Neural progenitor cell (in vitro differentiated cells): ENCODE measurements around the gene HDAC1. TPM values are rescaled to one million over a fixed set of nuclear protein-coding genes. Genes with fewer than 3 reads are reported as not detected.

Experiments
- DNase-seq: peaks from one replicate; pipeline ENCODE4 v3.0.0-alpha.2; 2016; ENCODE audit warnings: low spot score
- H2AFZ ChIP-seq: fragments of 200-600 bp; sonication (generic); replicated peaks from 2 replicates; pipeline ENCODE4 v1.6.1; 2016; ENCODE audit warnings: antibody characterized with exemption
- H3F3A ChIP-seq: fragments of 200-600 bp; sonication (generic); 2 replicates; pipeline ENCODE4 v1.6.1; 2016; ENCODE audit warnings: antibody characterized with exemption, low read depth
- H3K27ac ChIP-seq: fragments of 200-600 bp; sonication (generic); 2 replicates; pipeline ENCODE4 v1.5.1; 2016; ENCODE audit warnings: mild to moderate bottlenecking
- H3K27me3 ChIP-seq: fragments of 200-600 bp; sonication (generic); 2 replicates; pipeline ENCODE4 v1.6.1; 2016; ENCODE audit warnings: mild to moderate bottlenecking, moderate library complexity
- H3K36me3 ChIP-seq: fragments of 200-600 bp; sonication (generic); 2 replicates; pipeline ENCODE4 v1.5.1; 2016
- H3K4me1 ChIP-seq: fragments of 200-600 bp; sonication (generic); 2 replicates; pipeline ENCODE4 v1.6.1; 2016; ENCODE audit warnings: mixed run types
- H3K4me2 ChIP-seq: fragments of 200-600 bp; sonication (generic); 2 replicates; pipeline ENCODE4 v1.6.1; 2016
- H3K4me3 ChIP-seq: fragments of 200-600 bp; sonication (generic); 2 replicates; pipeline ENCODE4 v1.5.1; 2016
- H3K79me2 ChIP-seq: fragments of 200-600 bp; sonication (generic); 2 replicates; pipeline ENCODE4 v1.6.1; 2016; ENCODE audit warnings: low read depth
- H3K9ac ChIP-seq: fragments of 200-600 bp; sonication (generic); 2 replicates; pipeline ENCODE4 v1.6.1; 2016
- H3K9me3 ChIP-seq: fragments of 200-600 bp; sonication (generic); 2 replicates; pipeline ENCODE4 v1.5.1; 2016; ENCODE audit warnings: low read depth
- H4K20me1 ChIP-seq: fragments of 200-600 bp; sonication (generic); 2 replicates; pipeline ENCODE4 v1.6.1; 2016; ENCODE audit warnings: low read depth
- H3K27ac Mint-ChIP-seq: 3 replicates; pipeline ENCODE4 v1.8.0; 2021; ENCODE audit warnings: mixed read lengths
- H3K27me3 Mint-ChIP-seq: 2 replicates; pipeline ENCODE4 v1.8.0; 2022; ENCODE audit warnings: low read depth, mild to moderate bottlenecking, inconsistent platforms, moderate library complexity, mixed read lengths; ENCODE audit not compliant: insufficient read depth
- H3K36me3 Mint-ChIP-seq: 3 replicates; pipeline ENCODE4 v1.8.0; 2021; ENCODE audit warnings: mixed read lengths
- H3K4me1 Mint-ChIP-seq: 3 replicates; pipeline ENCODE4 v1.8.0; 2021; ENCODE audit warnings: mixed read lengths
- H3K4me3 Mint-ChIP-seq: 3 replicates; pipeline ENCODE4 v1.8.0; 2021; ENCODE audit warnings: mild to moderate bottlenecking, moderate library complexity, mixed read lengths
- H3K9me3 Mint-ChIP-seq: 3 replicates; pipeline ENCODE4 v1.8.0; 2020; ENCODE audit warnings: mixed read lengths
- EZH2 ChIP-seq: fragments of 200-600 bp; sonication (generic); IDR thresholded peaks from 2 replicates; pipeline ENCODE4 v1.6.1; 2017; ENCODE audit warnings: antibody characterized with exemption, mild to moderate bottlenecking, moderate library complexity
- EZH2phosphoT487 ChIP-seq: fragments of 200-600 bp; sonication (generic); IDR thresholded peaks from 2 replicates; pipeline ENCODE4 v1.6.1; 2017; ENCODE audit warnings: antibody characterized with exemption
- total RNA-seq: library from RNA; depleted of rRNA; stranded (reverse); fragments of >200 nt; gene quantifications from 2 replicates; pipeline ENCODE4 v1.2.3, GENCODE V29; 2015; ENCODE audit warnings: low replicate concordance
- TF ChIP-seq, protein P1 (sequence below): fragments of 200-600 bp; sonication (generic); IDR thresholded peaks from 2 replicates; pipeline ENCODE4 v1.5.1; 2017; ENCODE audit warnings: antibody characterized with exemption, mild to moderate bottlenecking

HDAC1 gene
- total RNA-seq, 1 donor from 2014 or later: 129 TPM

DNA sequence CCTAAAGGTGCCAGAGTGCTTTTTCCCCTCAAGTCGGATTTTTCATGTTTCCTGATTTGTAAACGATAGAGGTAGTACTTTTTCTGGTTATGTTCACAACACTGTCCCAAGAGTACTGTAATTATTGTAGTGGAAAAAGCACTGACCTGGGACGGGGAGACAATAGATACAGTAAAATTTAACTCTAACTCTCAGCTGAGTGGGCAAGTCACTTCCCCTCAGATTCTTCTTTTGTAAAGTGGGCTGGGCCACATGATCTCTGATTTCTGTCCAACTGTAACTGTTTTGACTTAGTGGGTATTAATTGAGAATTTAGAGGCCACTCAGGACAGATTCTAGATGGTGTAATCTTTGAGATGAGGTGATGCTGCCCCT lies 25.0 kb downstream of the HDAC1 start:
- Histone ChIP-seq H3K4me3 (no peak overlapping the region), H3K4me1 (no peaks in the 10 kb centered on the region), H2AFZ (no peak overlapping the region), H4K20me1 (peaks cover 41% of the 10 kb centered on the region), H3K9me3 (no peaks in the 10 kb centered on the region), H3K4me2 (no peak overlapping the region), H3K79me2 (peaks cover 30% of the 10 kb centered on the region), H3F3A (peaks cover 14% of the 10 kb centered on the region), H3K9ac (no peak overlapping the region), H3K27me3 (no peaks in the 10 kb centered on the region), H3K36me3 (no peaks in the 10 kb centered on the region), H3K27ac (no peak overlapping the region)
- no peak for DNase-seq
- H3K9me3 Mint-ChIP-seq: no peaks in the 10 kb centered on the region
- TF ChIP-seq EZH2phosphoT487: no peak
- no peak for TF ChIP-seq EZH2
- TF ChIP-seq, protein P1, sequence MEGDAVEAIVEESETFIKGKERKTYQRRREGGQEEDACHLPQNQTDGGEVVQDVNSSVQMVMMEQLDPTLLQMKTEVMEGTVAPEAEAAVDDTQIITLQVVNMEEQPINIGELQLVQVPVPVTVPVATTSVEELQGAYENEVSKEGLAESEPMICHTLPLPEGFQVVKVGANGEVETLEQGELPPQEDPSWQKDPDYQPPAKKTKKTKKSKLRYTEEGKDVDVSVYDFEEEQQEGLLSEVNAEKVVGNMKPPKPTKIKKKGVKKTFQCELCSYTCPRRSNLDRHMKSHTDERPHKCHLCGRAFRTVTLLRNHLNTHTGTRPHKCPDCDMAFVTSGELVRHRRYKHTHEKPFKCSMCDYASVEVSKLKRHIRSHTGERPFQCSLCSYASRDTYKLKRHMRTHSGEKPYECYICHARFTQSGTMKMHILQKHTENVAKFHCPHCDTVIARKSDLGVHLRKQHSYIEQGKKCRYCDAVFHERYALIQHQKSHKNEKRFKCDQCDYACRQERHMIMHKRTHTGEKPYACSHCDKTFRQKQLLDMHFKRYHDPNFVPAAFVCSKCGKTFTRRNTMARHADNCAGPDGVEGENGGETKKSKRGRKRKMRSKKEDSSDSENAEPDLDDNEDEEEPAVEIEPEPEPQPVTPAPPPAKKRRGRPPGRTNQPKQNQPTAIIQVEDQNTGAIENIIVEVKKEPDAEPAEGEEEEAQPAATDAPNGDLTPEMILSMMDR: no peak
- H3K4me3 Mint-ChIP-seq: no peak overlapping the region
- H3K4me1 Mint-ChIP-seq: no peaks in the 10 kb centered on the region
- H3K27me3 Mint-ChIP-seq: peaks cover under 1% of the 10 kb centered on the region
- peaks cover 2% of the 10 kb centered on the region for H3K36me3 Mint-ChIP-seq
- no peak overlapping the region for H3K27ac Mint-ChIP-seq

DNA sequence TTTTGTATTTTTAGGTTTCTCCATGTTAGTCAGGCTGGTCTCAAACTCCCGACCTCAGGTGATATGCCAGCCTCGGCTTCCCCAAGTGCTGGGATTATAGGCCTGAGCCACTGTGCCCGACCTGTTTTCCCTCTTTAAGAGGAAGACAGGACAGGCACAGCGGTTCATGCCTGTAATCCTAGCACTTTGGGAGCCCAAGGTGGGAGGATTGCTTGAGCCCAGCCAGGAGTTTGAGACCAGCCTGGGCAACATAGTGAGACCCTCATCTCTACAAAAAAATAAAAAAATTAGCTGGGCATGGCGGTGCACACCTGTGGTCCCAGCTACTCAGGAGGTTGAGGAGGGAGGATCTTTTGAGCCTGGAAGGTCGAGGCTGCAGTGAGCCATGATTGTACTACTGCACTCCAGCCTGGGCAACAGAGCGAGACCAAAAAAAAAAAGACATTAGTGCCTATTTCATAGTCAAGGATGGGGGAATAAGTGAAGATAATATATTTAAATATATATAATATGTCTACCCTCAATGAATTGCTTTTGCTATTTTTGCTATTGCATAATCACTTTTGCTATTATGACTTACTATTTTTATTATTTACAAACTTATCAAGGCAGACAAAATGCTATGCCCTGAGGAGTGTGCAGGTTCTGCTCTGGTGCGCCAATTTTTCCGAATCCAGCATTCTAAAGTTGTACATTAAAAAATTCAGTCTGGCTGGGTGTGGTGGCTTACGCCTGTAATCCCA lies 26.4 kb downstream of the HDAC1 start:
- H3K4me3 Mint-ChIP-seq: no peak overlapping the region
- Histone ChIP-seq H3K79me2 (peaks cover 16% of the 10 kb centered on the region), H3K4me2 (no peak overlapping the region), H3K27me3 (no peaks in the 10 kb centered on the region), H3K36me3 (no peaks in the 10 kb centered on the region), H2AFZ (no peak overlapping the region), H3F3A (peaks cover 14% of the 10 kb centered on the region), H4K20me1 (peaks cover 34% of the 10 kb centered on the region), H3K4me3 (no peak overlapping the region), H3K4me1 (no peaks in the 10 kb centered on the region), H3K9ac (no peak overlapping the region), H3K27ac (no peak overlapping the region), H3K9me3 (no peaks in the 10 kb centered on the region)
- DNase-seq: no peak
- H3K4me1 Mint-ChIP-seq: no peaks in the 10 kb centered on the region
- H3K36me3 Mint-ChIP-seq: peaks cover 2% of the 10 kb centered on the region
- no peak overlapping the region for H3K27ac Mint-ChIP-seq
- peaks cover 4% of the 10 kb centered on the region for H3K27me3 Mint-ChIP-seq
- H3K9me3 Mint-ChIP-seq: no peaks in the 10 kb centered on the region
- TF ChIP-seq EZH2phosphoT487 (no peak), EZH2 (no peak)
- TF ChIP-seq, protein P1: no peak

DNA sequence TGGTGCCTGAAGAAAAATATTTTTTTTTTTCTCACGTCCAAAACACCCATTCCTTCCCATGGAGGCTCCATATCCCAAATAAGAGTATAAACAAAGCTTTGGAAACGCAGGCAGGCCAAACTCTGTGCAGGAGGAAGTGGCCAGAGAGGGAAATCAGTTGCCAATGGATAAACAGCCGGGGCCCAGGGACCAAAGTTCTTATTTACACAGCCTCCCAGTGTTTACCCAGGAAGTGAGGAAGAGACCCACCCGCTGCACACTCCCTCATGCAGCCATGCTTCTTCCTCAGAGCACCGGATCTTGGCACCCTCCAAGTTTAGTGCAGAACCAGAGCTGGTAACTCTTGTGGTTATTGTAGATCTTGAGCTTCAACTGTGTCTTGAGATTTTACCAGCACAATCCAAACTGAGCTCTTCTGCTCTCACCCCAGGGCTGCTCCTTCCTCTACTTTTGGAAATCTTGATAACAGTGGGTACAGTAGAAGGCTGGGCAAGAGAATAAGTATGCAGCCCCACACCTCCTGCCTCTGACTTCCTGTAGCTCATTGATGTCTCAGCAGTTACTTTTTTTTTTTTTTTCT lies 29.9 kb downstream of the HDAC1 start:
- Histone ChIP-seq H3K27ac (no peak overlapping the region), H2AFZ (no peak overlapping the region)

More for the DNA sequence above, 29.9 kb downstream of the HDAC1 start:
- Histone ChIP-seq H3K4me3 (no peak overlapping the region), H3F3A (peaks cover 4% of the 10 kb centered on the region), H3K4me1 (no peaks in the 10 kb centered on the region), H3K36me3 (no peaks in the 10 kb centered on the region), H4K20me1 (peaks cover 26% of the 10 kb centered on the region), H3K27me3 (no peaks in the 10 kb centered on the region), H3K4me2 (no peak overlapping the region), H3K79me2 (no peaks in the 10 kb centered on the region), H3K9me3 (no peaks in the 10 kb centered on the region), H3K9ac (no peak overlapping the region)
- peaks cover 8% of the 10 kb centered on the region for H3K36me3 Mint-ChIP-seq
- no peak for DNase-seq
- H3K27me3 Mint-ChIP-seq: peaks cover 4% of the 10 kb centered on the region
- no peaks in the 10 kb centered on the region for H3K9me3 Mint-ChIP-seq
- no peak overlapping the region for H3K27ac Mint-ChIP-seq
- H3K4me1 Mint-ChIP-seq: peaks cover under 1% of the 10 kb centered on the region
- TF ChIP-seq EZH2 (no peak), EZH2phosphoT487 (no peak)
- TF ChIP-seq, protein P1: no peak
- H3K4me3 Mint-ChIP-seq: no peak overlapping the region
